Transverse colon (tissue), 4 donors: ENCODE measurements around the gene SCN4B. TPM values are rescaled to one million over a fixed set of nuclear protein-coding genes. Genes with fewer than 3 reads are reported as not detected.

Source experiments
- DNase-seq: peaks from one replicate; pipeline ENCODE4 v3.0.0-alpha.2; 2019
- H3K27ac ChIP-seq, 4 donors: fragments of 200-600 bp; sonication (generic); 2 replicates each; pipeline ENCODE4 v1.5.1; 2016 to 2018; ENCODE audit warnings: inconsistent platforms in 4 of 4
- H3K27me3 ChIP-seq: fragments of 200-600 bp; sonication (generic); 2 replicates; pipeline ENCODE4 v1.5.1; 2017; ENCODE audit warnings: inconsistent platforms
- H3K36me3 ChIP-seq, 4 donors: fragments of 200-600 bp; sonication (generic); 2 replicates each; pipeline ENCODE4 v1.5.1; 2017 to 2019; ENCODE audit warnings: inconsistent platforms in 4 of 4
- H3K4me1 ChIP-seq, 4 donors: fragments of 200-600 bp; sonication (generic); 2 replicates each; pipeline ENCODE4 v1.5.1; 2017 to 2020; ENCODE audit warnings: inconsistent platforms in 4 of 4
- H3K4me3 ChIP-seq, 4 donors: fragments of 200-600 bp; sonication (generic); 1 replicate in 1 of 4; 2 replicates in 3 of 4; pipeline versions ENCODE4 v1.5.1 to v1.6.1; 2017 to 2019; ENCODE audit warnings: inconsistent platforms in 4 of 4
- H3K9me3 ChIP-seq, 2 donors: fragments of 200-600 bp; sonication (generic); 2 replicates each; pipeline ENCODE4 v1.5.1; 2017 to 2019; ENCODE audit warnings: inconsistent platforms in 2 of 2
- CTCF ChIP-seq, 5 experiments: fragments of 200-600 bp in 3 of 5; fragments of 450-650 bp in 2 of 5; sonication (generic) in 3 of 5; IDR thresholded peaks; 1 replicate in 2 of 5; 2 replicates in 3 of 5; pipeline ENCODE4 v1.5.1; 2016 to 2017; ENCODE audit warnings: antibody characterized with exemption in 5 of 5, inconsistent platforms in 3 of 5, mild to moderate bottlenecking in 2 of 5, moderate library complexity in 1 of 5
- EP300 ChIP-seq: sonication (generic); formaldehyde crosslinking; IDR thresholded peaks from one replicate; pipeline ENCODE4 v1.6.1; 2017; ENCODE audit warnings: antibody characterized with exemption, low read depth
- POLR2A ChIP-seq: fragments of 450-650 bp; IDR thresholded peaks from one replicate; pipeline ENCODE4 v1.6.1; 2016; ENCODE audit warnings: antibody characterized with exemption, mild to moderate bottlenecking, moderate library complexity
- POLR2AphosphoS5 ChIP-seq, 3 donors: sonication (generic); formaldehyde crosslinking; IDR thresholded peaks; one replicate each; pipeline ENCODE4 v1.6.1; 2016; ENCODE audit warnings: antibody characterized with exemption in 3 of 3
- WGBS, 2 donors: methylation state at CpG; one replicate each; pipeline ENCODE4 v1.1.5; 2018; ENCODE audit warnings: low coverage in 1 of 2; 5-methylcytosine and 5-hydroxymethylcytosine counted together
- in situ Hi-C, 4 donors: fragments of 200-750 bp; cut with MboI; loops; one replicate each; pipeline versions ENCODE4 v1.15.0 to v1.15.1; 2017; ENCODE audit warnings: low sequenced_read_pairs in 3 of 4, low pct_ligation_motif_present in 1 of 4, low pct_unique_long_range_greater_than_20kb in 1 of 4
- intact Hi-C: fragments of 100-400 bp; cut with DNase I; formaldehyde crosslinking; loops from one replicate; pipeline ENCODE4 v1.15.1; 2023; ENCODE audit warnings: low total_unique reads
- total RNA-seq, 4 donors: library from RNA; depleted of rRNA; stranded (reverse); fragments of >200 nt; gene quantifications; one replicate each; pipeline ENCODE4 v1.1.0, GENCODE V29; 2016

SCN4B gene
- total RNA-seq, 4 donors from 2014 or later = 0.41 to 1.1 (median 0.75) TPM; not detected in 1

- DNase-seq = no peak
- TF ChIP-seq CTCF (IDR thresholded peaks at IDR 0.05) (no peak), POLR2A (no peak), POLR2AphosphoS5 (IDR thresholded peaks at IDR 0.05) (no peak), EP300 (no peak)
- H3K27ac ChIP-seq = no peak overlapping the region
- in situ Hi-C loops = no loop called here
- WGBS, 2 donors = 85 to 100% methylated on average over 2 to 9 of the region's 9 CpGs
- no peak overlapping the region for H3K4me3 ChIP-seq
- intact Hi-C loops = no loop called here
- peaks cover 37% of the 10 kb centered on the region for H3K27me3 ChIP-seq
- peaks cover 0 to 7% (median 2%) of the 10 kb centered on the region in 4 donors for H3K4me1 ChIP-seq
- H3K9me3 ChIP-seq = no peaks in the 10 kb centered on the region
- H3K36me3 ChIP-seq = no peaks in the 10 kb centered on the region
Measured at GRCh38 chr11:118172356-118172755, 19.7 kb upstream of the SCN4B start.

- peaks cover 0 to 7% (median 2%) of the 10 kb centered on the region in 4 donors for H3K4me1 ChIP-seq
- peaks cover 28% of the 10 kb centered on the region for H3K27me3 ChIP-seq
- 7% methylated on average over 26 of the region's 29 CpGs; no CpG with 5 or more reads in 1 of the 2 donors for WGBS, 2 donors
- H3K4me3 ChIP-seq = no peak overlapping the region
- no peaks in the 10 kb centered on the region for H3K36me3 ChIP-seq
- H3K9me3 ChIP-seq = no peaks in the 10 kb centered on the region
- peak; percentile 72 for DNase-seq
- no peak overlapping the region for H3K27ac ChIP-seq
- intact Hi-C loops = loop anchor here (2.0 kb wide), 1 partner anchor 27 kb away; no protein-coding TSS in a partner anchor
- in situ Hi-C loops = no loop called here
- TF ChIP-seq EP300 (no peak), CTCF (IDR thresholded peaks at IDR 0.05) (peak; percentile 76 to 92 (median 89))
Measured at GRCh38 chr11:118171269-118172062, 18.8 kb upstream of the SCN4B start.

GRCh38 chr11:118170882-118171268 is 18.3 kb upstream of the SCN4B start:
- intact Hi-C loops = loop anchor here (2.0 kb wide), 1 partner anchor 26 kb away; no protein-coding TSS in a partner anchor

More at GRCh38 chr11:118170882-118171268, 18.3 kb upstream of the SCN4B start:
- no peak for DNase-seq
- Histone ChIP-seq H3K4me3 (no peak overlapping the region), H3K36me3 (no peaks in the 10 kb centered on the region), H3K4me1 (peaks cover 0 to 5% (median 2%) of the 10 kb centered on the region in 4 donors), H3K27ac (no peak overlapping the region), H3K27me3 (peaks cover 23% of the 10 kb centered on the region), H3K9me3 (no peaks in the 10 kb centered on the region)
- TF ChIP-seq POLR2A (no peak), POLR2AphosphoS5 (IDR thresholded peaks at IDR 0.05) (no peak), CTCF (IDR thresholded peaks at IDR 0.05) (no peak), EP300 (no peak)
- in situ Hi-C loops = no loop called here
- WGBS, 2 donors = 54 to 100% methylated on average over 1 to 8 of the region's 8 CpGs
